ENCODE data around the gene BAIAP2.
"Not testable (repeated sequence)": the region's sequence is repeated elsewhere in the genome, so short reads cannot be mapped to it uniquely, and the experiment has no call there.

Gene BAIAP2

GRCh38 chr17:81140695-81141094, 105.7 kb downstream of the BAIAP2 start:
- Histone ChIP-seq H3K4me3 (ENCODE audit: low read depth in 1 of 2, low read length in 2 of 2) (no peak overlapping the region), H3K4me1 (ENCODE audit: control insufficient read depth in 1 of 2, insufficient read depth in 2 of 2, low read length in 2 of 2) (peaks cover 4% of the 10 kb centered on the region in 2 donors), H3K27ac (ENCODE audit: low read depth, low read length) (no peak overlapping the region)

GRCh38 chr17:81142301-81143199, 107.6 kb downstream of the BAIAP2 start:
- Histone ChIP-seq H3K4me3 (ENCODE audit: low read depth in 1 of 2, low read length in 2 of 2) (no peak overlapping the region), H3K9me3 (ENCODE audit: control insufficient read depth in 1 of 2, low read length in 2 of 2) (no peaks in the 10 kb centered on the region), H3K9ac (ENCODE audit: low read depth in 1 of 2, low read length in 2 of 2) (no peak overlapping the region), H3K27me3 (ENCODE audit: control insufficient read depth in 1 of 2, insufficient read depth in 2 of 2, low read length in 2 of 2) (no peaks in the 10 kb centered on the region), H3K27ac (ENCODE audit: low read depth, low read length) (no peak overlapping the region), H3K4me1 (ENCODE audit: control insufficient read depth in 1 of 2, insufficient read depth in 2 of 2, low read length in 2 of 2) (peaks cover 4% of the 10 kb centered on the region in 2 donors), H3K36me3 (ENCODE audit: control insufficient read depth in 1 of 2, insufficient read depth in 2 of 2, low read length in 2 of 2) (no peaks in the 10 kb centered on the region)

More at GRCh38 chr17:81140695-81141094, 105.7 kb downstream of the BAIAP2 start:
- Histone ChIP-seq H3K9me3 (ENCODE audit: control insufficient read depth in 1 of 2, low read length in 2 of 2) (no peaks in the 10 kb centered on the region), H3K9ac (ENCODE audit: low read depth in 1 of 2, low read length in 2 of 2) (no peak overlapping the region), H3K27me3 (ENCODE audit: control insufficient read depth in 1 of 2, insufficient read depth in 2 of 2, low read length in 2 of 2) (no peaks in the 10 kb centered on the region), H3K36me3 (ENCODE audit: control insufficient read depth in 1 of 2, insufficient read depth in 2 of 2, low read length in 2 of 2) (no peaks in the 10 kb centered on the region)

- Histone ChIP-seq H3K27ac (ENCODE audit: low read depth, low read length) (no peak overlapping the region), H3K9ac (ENCODE audit: low read depth in 1 of 2, low read length in 2 of 2) (no peak overlapping the region), H3K27me3 (ENCODE audit: control insufficient read depth in 1 of 2, insufficient read depth in 2 of 2, low read length in 2 of 2) (no peaks in the 10 kb centered on the region), H3K4me3 (ENCODE audit: low read depth in 1 of 2, low read length in 2 of 2) (no peak overlapping the region), H3K4me1 (ENCODE audit: control insufficient read depth in 1 of 2, insufficient read depth in 2 of 2, low read length in 2 of 2) (peaks cover 4% of the 10 kb centered on the region in 2 donors), H3K9me3 (ENCODE audit: control insufficient read depth in 1 of 2, low read length in 2 of 2) (no peaks in the 10 kb centered on the region), H3K36me3 (ENCODE audit: control insufficient read depth in 1 of 2, insufficient read depth in 2 of 2, low read length in 2 of 2) (no peaks in the 10 kb centered on the region)
These were observed 108.2 kb downstream of the BAIAP2 start for GRCh38 chr17:81143200-81143527.

- H3K9ac ChIP-seq (ENCODE audit: low read depth in 1 of 2, low read length in 2 of 2): no peak overlapping the region
- no peaks in the 10 kb centered on the region for H3K9me3 ChIP-seq (ENCODE audit: control insufficient read depth in 1 of 2, low read length in 2 of 2)
- no peak overlapping the region for H3K27ac ChIP-seq (ENCODE audit: low read depth, low read length)
- peaks cover 4% of the 10 kb centered on the region in 2 donors for H3K4me1 ChIP-seq (ENCODE audit: control insufficient read depth in 1 of 2, insufficient read depth in 2 of 2, low read length in 2 of 2)
- H3K36me3 ChIP-seq (ENCODE audit: control insufficient read depth in 1 of 2, insufficient read depth in 2 of 2, low read length in 2 of 2): no peaks in the 10 kb centered on the region
- no peaks in the 10 kb centered on the region for H3K27me3 ChIP-seq (ENCODE audit: control insufficient read depth in 1 of 2, insufficient read depth in 2 of 2, low read length in 2 of 2)
- H3K4me3 ChIP-seq (ENCODE audit: low read depth in 1 of 2, low read length in 2 of 2): no peak overlapping the region
These were observed 108.9 kb downstream of the BAIAP2 start for GRCh38 chr17:81143717-81144422.

- no peak overlapping the region for H3K9ac ChIP-seq (ENCODE audit: low read depth in 1 of 2, low read length in 2 of 2)
- H3K27me3 ChIP-seq (ENCODE audit: control insufficient read depth in 1 of 2, insufficient read depth in 2 of 2, low read length in 2 of 2): no peaks in the 10 kb centered on the region
- H3K4me1 ChIP-seq (ENCODE audit: control insufficient read depth in 1 of 2, insufficient read depth in 2 of 2, low read length in 2 of 2): peaks cover 4% of the 10 kb centered on the region in 2 donors
- no peak overlapping the region for H3K4me3 ChIP-seq (ENCODE audit: low read depth in 1 of 2, low read length in 2 of 2)
- H3K36me3 ChIP-seq (ENCODE audit: control insufficient read depth in 1 of 2, insufficient read depth in 2 of 2, low read length in 2 of 2): no peaks in the 10 kb centered on the region
- H3K9me3 ChIP-seq (ENCODE audit: control insufficient read depth in 1 of 2, low read length in 2 of 2): no peaks in the 10 kb centered on the region
- no peak overlapping the region for H3K27ac ChIP-seq (ENCODE audit: low read depth, low read length)
These were observed 109.5 kb downstream of the BAIAP2 start for GRCh38 chr17:81144423-81144781.

- not testable (repeated sequence) for H3K27ac ChIP-seq (ENCODE audit: low read depth, low read length); H3K4me3 ChIP-seq (ENCODE audit: low read depth in 1 of 2, low read length in 2 of 2); H3K4me1 ChIP-seq (ENCODE audit: control insufficient read depth in 1 of 2, insufficient read depth in 2 of 2, low read length in 2 of 2); H3K27me3 ChIP-seq (ENCODE audit: control insufficient read depth in 1 of 2, insufficient read depth in 2 of 2, low read length in 2 of 2); H3K36me3 ChIP-seq (ENCODE audit: control insufficient read depth in 1 of 2, insufficient read depth in 2 of 2, low read length in 2 of 2); H3K9me3 ChIP-seq (ENCODE audit: control insufficient read depth in 1 of 2, low read length in 2 of 2); H3K9ac ChIP-seq (ENCODE audit: low read depth in 1 of 2, low read length in 2 of 2)
These were observed 111.3 kb downstream of the BAIAP2 start for GRCh38 chr17:81146208-81146607.

- no peak overlapping the region for H3K27ac ChIP-seq (ENCODE audit: low read depth, low read length)
- H3K36me3 ChIP-seq (ENCODE audit: control insufficient read depth in 1 of 2, insufficient read depth in 2 of 2, low read length in 2 of 2): no peaks in the 10 kb centered on the region
- no peak overlapping the region for H3K4me3 ChIP-seq (ENCODE audit: low read depth in 1 of 2, low read length in 2 of 2)
- H3K9ac ChIP-seq (ENCODE audit: low read depth in 1 of 2, low read length in 2 of 2): no peak overlapping the region
- H3K27me3 ChIP-seq (ENCODE audit: control insufficient read depth in 1 of 2, insufficient read depth in 2 of 2, low read length in 2 of 2): no peaks in the 10 kb centered on the region
- H3K9me3 ChIP-seq (ENCODE audit: control insufficient read depth in 1 of 2, low read length in 2 of 2): no peaks in the 10 kb centered on the region
- peaks cover 3 to 4% of the 10 kb centered on the region in 2 donors for H3K4me1 ChIP-seq (ENCODE audit: control insufficient read depth in 1 of 2, insufficient read depth in 2 of 2, low read length in 2 of 2)
These were observed 112.8 kb downstream of the BAIAP2 start for GRCh38 chr17:81147701-81148100.

GRCh38 chr17:81148571-81148970, 113.6 kb downstream of the BAIAP2 start:
- Histone ChIP-seq H3K4me3 (ENCODE audit: low read depth in 1 of 2, low read length in 2 of 2) (no peak overlapping the region), H3K27me3 (ENCODE audit: control insufficient read depth in 1 of 2, insufficient read depth in 2 of 2, low read length in 2 of 2) (no peaks in the 10 kb centered on the region), H3K9ac (ENCODE audit: low read depth in 1 of 2, low read length in 2 of 2) (no peak overlapping the region), H3K9me3 (ENCODE audit: control insufficient read depth in 1 of 2, low read length in 2 of 2) (no peaks in the 10 kb centered on the region), H3K36me3 (ENCODE audit: control insufficient read depth in 1 of 2, insufficient read depth in 2 of 2, low read length in 2 of 2) (no peaks in the 10 kb centered on the region), H3K4me1 (ENCODE audit: control insufficient read depth in 1 of 2, insufficient read depth in 2 of 2, low read length in 2 of 2) (no peaks in the 10 kb centered on the region), H3K27ac (ENCODE audit: low read depth, low read length) (no peak overlapping the region)

- Histone ChIP-seq H3K4me1 (ENCODE audit: control insufficient read depth in 1 of 2, insufficient read depth in 2 of 2, low read length in 2 of 2) (no peaks in the 10 kb centered on the region), H3K4me3 (ENCODE audit: low read depth in 1 of 2, low read length in 2 of 2) (no peak overlapping the region), H3K9ac (ENCODE audit: low read depth in 1 of 2, low read length in 2 of 2) (no peak overlapping the region), H3K27ac (ENCODE audit: low read depth, low read length) (no peak overlapping the region), H3K36me3 (ENCODE audit: control insufficient read depth in 1 of 2, insufficient read depth in 2 of 2, low read length in 2 of 2) (no peaks in the 10 kb centered on the region), H3K27me3 (ENCODE audit: control insufficient read depth in 1 of 2, insufficient read depth in 2 of 2, low read length in 2 of 2) (no peaks in the 10 kb centered on the region), H3K9me3 (ENCODE audit: control insufficient read depth in 1 of 2, low read length in 2 of 2) (no peaks in the 10 kb centered on the region)
These were observed 114.1 kb downstream of the BAIAP2 start for GRCh38 chr17:81148986-81149533.

GRCh38 chr17:81150377-81151077, 115.6 kb downstream of the BAIAP2 start:
- Histone ChIP-seq H3K4me1 (ENCODE audit: control insufficient read depth in 1 of 2, insufficient read depth in 2 of 2, low read length in 2 of 2) (no peaks in the 10 kb centered on the region), H3K9ac (ENCODE audit: low read depth in 1 of 2, low read length in 2 of 2) (no peak overlapping the region), H3K4me3 (ENCODE audit: low read depth in 1 of 2, low read length in 2 of 2) (no peak overlapping the region), H3K27ac (ENCODE audit: low read depth, low read length) (no peak overlapping the region), H3K9me3 (ENCODE audit: control insufficient read depth in 1 of 2, low read length in 2 of 2) (no peaks in the 10 kb centered on the region), H3K27me3 (ENCODE audit: control insufficient read depth in 1 of 2, insufficient read depth in 2 of 2, low read length in 2 of 2) (no peaks in the 10 kb centered on the region), H3K36me3 (ENCODE audit: control insufficient read depth in 1 of 2, insufficient read depth in 2 of 2, low read length in 2 of 2) (no peaks in the 10 kb centered on the region)

Data from duodenal mucosa (tissue), 2 donors.